ENCODE measurements around the gene VPS26C. TPM values are rescaled to one million over a fixed set of nuclear protein-coding genes. Genes with fewer than 3 reads are reported as not detected.

The VPS26C gene
- total and polyA plus RNA-seq, 2 of the 8 experiments (the other 6 are each of a cell fraction or from before 2014, with no cell fraction given): 43.5 to 71.6 TPM

- Histone ChIP-seq H3K4me3 (ENCODE audit: extremely low read depth in 1 of 4, insufficient read depth in 2 of 4, low read depth in 3 of 4, low read length in 4 of 4) (no peak overlapping the region), H2BK5ac (ENCODE audit: low read depth, low read length) (no peak overlapping the region), H4K20me1 (replicated peaks in 1 of 2; ENCODE audit: control insufficient read depth in 1 of 2, insufficient read depth in 2 of 2, low read length in 2 of 2) (no peaks in the 10 kb centered on the region), H2BK20ac (ENCODE audit: low read length) (no peak overlapping the region), H3K18ac (ENCODE audit: extremely low read depth, low read length) (no peak overlapping the region), H4K8ac (ENCODE audit: extremely low read depth, insufficient read depth, low read length) (no peak overlapping the region), H3K23ac (ENCODE audit: insufficient read length) (no peak overlapping the region), H3K23me2 (ENCODE audit: low read depth, low read length) (no peaks in the 10 kb centered on the region), H3K27ac (ENCODE audit: low read depth, low read length) (no peak overlapping the region), H3K56ac (replicated peaks; ENCODE audit: insufficient read length, low read depth, low read length) (no peak overlapping the region), H2AK5ac (ENCODE audit: low read depth, low read length) (no peak overlapping the region), H3K36me3 (ENCODE audit: control insufficient read depth in 2 of 4, insufficient read depth in 4 of 4, low read length in 3 of 4) (no peaks in the 10 kb centered on the region), H2BK12ac (ENCODE audit: low read depth, low read length) (no peak overlapping the region), H2BK15ac (ENCODE audit: low read length) (no peak overlapping the region), H4K5ac (ENCODE audit: insufficient read length, low read depth, low read length) (no peak overlapping the region), H3K4ac (replicated peaks; ENCODE audit: insufficient read length, low read depth, low read length) (no peak overlapping the region), H3K4me1 (replicated peaks in 1 of 4; ENCODE audit: control insufficient read depth in 3 of 4, insufficient read depth in 4 of 4, low read length in 3 of 4) (no peaks in the 10 kb centered on the region), H3K79me1 (ENCODE audit: low read depth, low read length) (no peaks in the 10 kb centered on the region), H2BK120ac (replicated peaks; ENCODE audit: low read depth, low read length) (no peak overlapping the region), H4K91ac (replicated peaks; ENCODE audit: insufficient read length, low read length) (no peak overlapping the region), H3K14ac (ENCODE audit: insufficient read length) (no peak overlapping the region), H2AFZ (ENCODE audit: low read length) (no peak overlapping the region), H3K9ac (replicated peaks in 1 of 4; ENCODE audit: extremely low read depth in 1 of 4, low read depth in 3 of 4, low read length in 3 of 4) (no peak overlapping the region), H3K4me2 (ENCODE audit: insufficient read depth in 1 of 2, low read depth in 2 of 2, low read length in 2 of 2) (no peak overlapping the region), H3K9me3 (ENCODE audit: insufficient read depth in 2 of 2, low read depth in 1 of 2, low read length in 1 of 2) (0 out of 4 replicates have a peak, but pooled peaks cover 0 to 8% of the 10 kb centered on the region in 2 experiments), H3K27me3 (replicated peaks in 1 of 4; ENCODE audit: control insufficient read depth in 3 of 4, extremely low read depth in 1 of 4, insufficient read depth in 3 of 4, low read length in 3 of 4) (no peaks in the 10 kb centered on the region), H3K79me2 (ENCODE audit: control insufficient read depth in 1 of 2, insufficient read depth in 2 of 2, low read length in 2 of 2) (no peaks in the 10 kb centered on the region)
- POLR2A ChIA-PET (ENCODE audit: partially characterized antibody): no interaction called here
- 100% methylated on average over 1 of the region's 1 CpG; no CpG with 5 or more reads in 1 of the 2 experiments for WGBS, 2 experiments (ENCODE audit: extremely low coverage in 1 of 2, insufficient coverage in 1 of 2, insufficient read length in 1 of 2, insufficient replicate concordance in 2 of 2, low coverage in 1 of 2, low lambda C conversion rate in 2 of 2, missing lambda C conversion rate in 1 of 2)
- TF ChIP-seq ASH2L (IDR thresholded peaks at IDR 0.05; ENCODE audit: low read length): no peak
- TF ChIP-seq ZNF274 (IDR thresholded peaks at IDR 0.05; ENCODE audit: borderline replicate concordance, extremely low read depth, low read length): no peak
- FAIRE-seq: no peak
- CTCF ChIA-PET (ENCODE audit: partially characterized antibody): no interaction called here
- DNase-seq (ENCODE audit: low read depth in 1 of 2, low spot score in 2 of 2): no peak
Observed at GRCh38 chr21:37210799-37211198, 56.3 kb downstream of the VPS26C start.
